Epithelial cell of esophagus (primary cell): Measurements from ENCODE around the gene EIF5B.

ENCODE experiments used
- DNase-seq: peaks from one replicate; pipeline ENCODE4 v3.0.0; 2010; ENCODE audit warnings: low read depth
- H3K4me3 ChIP-seq: 2 replicates; pipeline ENCODE4 v1.5.1; 2011; ENCODE audit warnings: mild to moderate bottlenecking, low read length, control low read depth
- TF ChIP-seq, protein P1 (sequence below): IDR thresholded peaks from 2 replicates; pipeline ENCODE4 v1.5.1; 2011; ENCODE audit warnings: low read depth, mild to moderate bottlenecking, low read length, control low read depth, inconsistent platforms; ENCODE audit not compliant: insufficient read depth; ENCODE audit errors: missing control alignments

EIF5B gene

DNA sequence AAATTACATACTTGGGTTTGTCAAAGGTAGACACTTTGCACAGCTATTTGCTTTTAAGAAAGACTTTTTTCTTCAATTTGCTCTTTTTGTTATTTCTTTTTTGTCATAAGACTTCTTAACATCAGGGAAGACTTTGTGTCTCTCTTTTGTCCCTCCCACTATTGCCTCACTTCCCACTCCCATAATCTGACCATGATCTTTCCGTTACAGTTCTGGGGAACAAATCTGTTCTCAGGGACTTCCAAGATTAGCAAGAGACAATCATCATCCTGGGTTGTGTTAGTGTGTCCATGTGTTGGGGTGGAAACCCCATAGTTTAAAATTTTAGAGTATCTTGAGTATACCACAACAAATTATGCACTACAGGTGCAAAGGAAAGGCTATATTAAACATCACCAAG is 77.4 kb downstream of the EIF5B start:
- TF ChIP-seq, protein P1, sequence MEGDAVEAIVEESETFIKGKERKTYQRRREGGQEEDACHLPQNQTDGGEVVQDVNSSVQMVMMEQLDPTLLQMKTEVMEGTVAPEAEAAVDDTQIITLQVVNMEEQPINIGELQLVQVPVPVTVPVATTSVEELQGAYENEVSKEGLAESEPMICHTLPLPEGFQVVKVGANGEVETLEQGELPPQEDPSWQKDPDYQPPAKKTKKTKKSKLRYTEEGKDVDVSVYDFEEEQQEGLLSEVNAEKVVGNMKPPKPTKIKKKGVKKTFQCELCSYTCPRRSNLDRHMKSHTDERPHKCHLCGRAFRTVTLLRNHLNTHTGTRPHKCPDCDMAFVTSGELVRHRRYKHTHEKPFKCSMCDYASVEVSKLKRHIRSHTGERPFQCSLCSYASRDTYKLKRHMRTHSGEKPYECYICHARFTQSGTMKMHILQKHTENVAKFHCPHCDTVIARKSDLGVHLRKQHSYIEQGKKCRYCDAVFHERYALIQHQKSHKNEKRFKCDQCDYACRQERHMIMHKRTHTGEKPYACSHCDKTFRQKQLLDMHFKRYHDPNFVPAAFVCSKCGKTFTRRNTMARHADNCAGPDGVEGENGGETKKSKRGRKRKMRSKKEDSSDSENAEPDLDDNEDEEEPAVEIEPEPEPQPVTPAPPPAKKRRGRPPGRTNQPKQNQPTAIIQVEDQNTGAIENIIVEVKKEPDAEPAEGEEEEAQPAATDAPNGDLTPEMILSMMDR, result no peak
- no peak overlapping the region for H3K4me3 ChIP-seq
- DNase-seq, result no peak

GRCh38 chr2:99417396-99417795 is 80.2 kb downstream of the EIF5B start:
- DNase-seq, result no peak
- H3K4me3 ChIP-seq, result no peak overlapping the region
- TF ChIP-seq, protein P1, result no peak

DNA sequence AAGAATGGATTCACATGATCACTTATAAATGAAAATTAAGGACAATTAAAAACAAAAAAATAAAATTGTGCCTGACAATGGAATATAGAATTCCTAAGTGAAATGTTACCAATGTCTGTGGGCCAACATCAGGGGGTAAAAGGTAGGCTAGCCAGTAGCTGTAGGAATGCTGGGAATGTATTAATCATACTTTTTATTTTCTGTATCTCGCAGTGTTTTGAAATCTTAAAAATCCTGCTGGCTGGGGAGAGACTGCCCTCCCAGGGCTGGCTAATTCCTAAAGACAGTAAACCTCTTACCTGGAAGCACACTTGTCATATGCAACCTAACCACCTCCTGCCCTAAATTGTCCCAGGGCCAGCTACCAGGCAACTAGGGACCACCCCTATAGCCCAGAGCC is 82.8 kb downstream of the EIF5B start:
- no peak for DNase-seq
- TF ChIP-seq, protein P1, result no peak
- no peak overlapping the region for H3K4me3 ChIP-seq

DNA sequence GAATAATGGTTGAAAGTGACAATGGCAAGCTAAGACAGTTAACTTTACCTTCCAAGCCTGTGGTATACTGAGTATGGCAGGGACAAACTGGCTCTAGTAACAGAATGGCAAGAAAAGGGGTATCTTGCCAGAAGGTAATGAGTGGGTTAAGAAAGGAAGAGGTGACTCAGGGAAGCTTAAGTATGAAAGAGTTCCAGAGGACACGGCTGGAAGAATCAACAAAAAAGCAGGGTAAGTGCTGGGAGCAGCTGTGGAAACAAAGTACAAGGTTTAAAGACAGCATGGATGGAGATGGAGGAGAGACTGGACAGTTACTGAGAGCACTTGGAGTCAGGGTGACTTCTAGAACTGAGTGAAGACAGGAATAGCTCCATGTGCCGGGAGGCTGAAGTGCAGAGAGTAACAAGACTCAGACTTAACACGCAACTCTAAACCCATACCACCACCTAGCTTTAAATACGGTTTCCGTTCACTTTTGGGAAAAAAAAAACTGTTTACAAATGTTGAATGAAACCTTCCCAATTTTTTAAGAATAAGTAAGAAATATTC is 83.6 kb downstream of the EIF5B start:
- no peak for DNase-seq
- no peak overlapping the region for H3K4me3 ChIP-seq
- TF ChIP-seq, protein P1, result no peak

DNA sequence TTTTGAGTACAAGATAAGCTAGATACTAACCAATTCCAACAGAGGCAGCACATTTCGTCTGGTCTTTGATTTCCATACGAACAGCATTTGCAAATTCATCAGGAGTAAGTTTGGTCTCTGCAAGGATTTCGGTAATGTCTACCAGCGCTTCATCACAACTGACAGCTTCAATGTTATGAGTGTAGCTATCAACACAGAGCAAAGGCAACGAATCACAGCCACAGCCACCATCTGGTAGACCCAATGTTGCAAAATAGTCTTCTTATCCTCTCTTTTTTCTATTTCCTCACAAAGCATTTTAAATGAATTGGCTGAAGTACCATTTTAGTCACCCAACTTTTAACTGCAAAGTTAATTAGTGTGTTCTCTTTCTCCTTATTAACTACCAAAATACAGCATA is 84.3 kb downstream of the EIF5B start:
- DNase-seq, result peak; percentile 18
- TF ChIP-seq, protein P1, result no peak
- H3K4me3 ChIP-seq, result no peak overlapping the region

- TF ChIP-seq, protein P1, result no peak
- no peak for DNase-seq
- H3K4me3 ChIP-seq, result no peak overlapping the region
Observed at GRCh38 chr2:99422599-99422998, 85.4 kb downstream of the EIF5B start.

DNA sequence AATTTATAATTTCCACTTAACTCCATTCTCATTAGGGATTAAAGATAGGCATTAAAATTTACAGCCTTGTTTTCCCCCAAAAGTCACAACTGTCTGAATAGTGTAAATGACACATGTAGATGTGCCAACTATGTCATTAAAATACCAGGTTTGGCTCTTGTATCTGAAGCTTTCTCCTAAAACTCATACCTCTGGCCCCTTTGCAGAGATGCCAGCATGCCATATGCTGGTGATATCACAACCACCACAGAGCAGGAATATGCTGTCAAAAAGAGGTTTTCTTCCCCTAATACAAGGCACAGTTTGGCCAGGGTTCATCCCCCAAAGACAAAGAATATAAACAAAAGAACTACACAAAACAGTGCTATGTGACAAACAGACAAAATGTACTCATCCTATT is 87.2 kb downstream of the EIF5B start:
- no peak for DNase-seq
- TF ChIP-seq, protein P1, result no peak
- H3K4me3 ChIP-seq, result no peak overlapping the region
